Measurements from ENCODE around the gene CAPRIN1.
A peak's percentile ranks its signal among the peaks of the same experiment; 100 is the strongest.

Gene CAPRIN1

GRCh38 chr11:34049028-34049427, 2.5 kb upstream of the CAPRIN1 start:
- H3K79me2 ChIP-seq (ENCODE audit: insufficient read depth, low read length), result peaks cover 28% of the 10 kb centered on the region
- H3K9me2 ChIP-seq (replicated peaks; ENCODE audit: low read depth, low read length), result no peaks in the 10 kb centered on the region
- TF ChIP-seq EZH2phosphoT487 (IDR thresholded peaks at IDR 0.05; ENCODE audit: borderline replicate concordance) (no peak), CTCF (conservative IDR thresholded peaks at IDR 0.05; ENCODE audit: low read length) (no peak)
- no peaks in the 10 kb centered on the region for H3K9me3 ChIP-seq (ENCODE audit: insufficient read depth, low read depth, low read length)
- H3K4me2 ChIP-seq (ENCODE audit: low read depth, low read length, poor library complexity, severe bottlenecking), result no peak overlapping the region
- no peak overlapping the region for H3K9ac ChIP-seq (ENCODE audit: low read depth, low read length, poor library complexity, severe bottlenecking)
- H3K4me3 ChIP-seq (ENCODE audit: low read length, poor library complexity, severe bottlenecking), result no peak overlapping the region
- H4K20me1 ChIP-seq (ENCODE audit: insufficient read depth, low read length, poor library complexity, severe bottlenecking), result peaks cover 18% of the 10 kb centered on the region
- H3F3A ChIP-seq (ENCODE audit: low read depth), result peaks cover 15% of the 10 kb centered on the region; the same call in 1 of the 2 replicates
- peaks cover 11% of the 10 kb centered on the region for H3K4me1 ChIP-seq (ENCODE audit: insufficient read depth, low read length, poor library complexity, severe bottlenecking)
- H3K27me3 ChIP-seq (ENCODE audit: insufficient read depth, low read length, poor library complexity, severe bottlenecking), result peaks cover 11% of the 10 kb centered on the region
- 0 out of 2 replicates have a peak, but pooled peaks cover 9% of the 10 kb centered on the region for H3K36me3 ChIP-seq (ENCODE audit: insufficient read depth, low read length)
- H2AFZ ChIP-seq (ENCODE audit: low read length), result no peak overlapping the region

- Histone ChIP-seq H2AFZ (ENCODE audit: low read length) (peak overlapping the region; percentile 72), H3K4me3 (ENCODE audit: low read length, poor library complexity, severe bottlenecking) (peak overlapping the region; percentile 92), H3F3A (ENCODE audit: low read depth) (peaks cover 15% of the 10 kb centered on the region; the same call in 1 of the 2 replicates), H3K9me3 (ENCODE audit: insufficient read depth, low read depth, low read length) (no peaks in the 10 kb centered on the region), H3K4me2 (ENCODE audit: low read depth, low read length, poor library complexity, severe bottlenecking) (peak overlapping the region; percentile 86), H3K9me2 (replicated peaks; ENCODE audit: low read depth, low read length) (no peaks in the 10 kb centered on the region), H3K79me2 (ENCODE audit: insufficient read depth, low read length) (peaks cover 46% of the 10 kb centered on the region), H3K9ac (ENCODE audit: low read depth, low read length, poor library complexity, severe bottlenecking) (peak overlapping the region; percentile 98), H4K20me1 (ENCODE audit: insufficient read depth, low read length, poor library complexity, severe bottlenecking) (peaks cover 35% of the 10 kb centered on the region), H3K27me3 (ENCODE audit: insufficient read depth, low read length, poor library complexity, severe bottlenecking) (peaks cover 11% of the 10 kb centered on the region), H3K36me3 (ENCODE audit: insufficient read depth, low read length) (peaks cover 21% of the 10 kb centered on the region), H3K4me1 (ENCODE audit: insufficient read depth, low read length, poor library complexity, severe bottlenecking) (peaks cover 24% of the 10 kb centered on the region)
- TF ChIP-seq EZH2phosphoT487 (IDR thresholded peaks at IDR 0.05; ENCODE audit: borderline replicate concordance) (no peak), CTCF (conservative IDR thresholded peaks at IDR 0.05; ENCODE audit: low read length) (no peak)
Measured at GRCh38 chr11:34050581-34051348, 766 bp upstream of the CAPRIN1 start.

DNA sequence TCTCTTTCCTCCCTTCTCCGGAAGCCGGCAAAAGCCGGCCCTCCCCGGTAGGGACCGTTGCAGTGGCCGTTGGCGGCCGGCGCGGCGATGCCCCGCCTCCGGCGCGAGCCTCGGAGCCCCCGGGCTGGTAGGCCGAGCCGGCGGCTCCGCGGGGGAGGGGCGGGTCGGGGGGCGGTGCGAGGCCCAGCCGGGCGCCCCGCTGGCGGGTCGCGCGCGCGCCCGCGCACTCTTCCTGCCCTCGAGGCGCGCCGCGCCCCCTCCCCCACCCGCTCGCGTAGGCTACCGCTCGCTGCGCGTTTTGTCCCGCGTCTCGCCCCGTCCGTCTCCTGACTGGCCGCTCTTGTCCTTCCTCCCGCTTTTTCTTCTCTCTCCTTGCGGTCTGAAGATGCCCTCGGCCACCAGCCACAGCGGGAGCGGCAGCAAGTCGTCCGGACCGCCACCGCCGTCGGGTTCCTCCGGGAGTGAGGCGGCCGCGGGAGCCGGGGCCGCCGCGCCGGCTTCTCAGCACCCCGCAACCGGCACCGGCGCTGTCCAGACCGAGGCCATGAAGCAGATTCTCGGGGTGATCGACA, 591 bp downstream of the CAPRIN1 start:
- Histone ChIP-seq H3K9ac (ENCODE audit: low read depth, low read length, poor library complexity, severe bottlenecking) (peak overlapping the region; percentile 98), H3K4me2 (ENCODE audit: low read depth, low read length, poor library complexity, severe bottlenecking) (peak overlapping the region; percentile 81), H3F3A (ENCODE audit: low read depth) (peaks cover 15% of the 10 kb centered on the region; the same call in 1 of the 2 replicates), H3K36me3 (ENCODE audit: insufficient read depth, low read length) (peaks cover 24% of the 10 kb centered on the region), H2AFZ (ENCODE audit: low read length) (no peak overlapping the region), H3K4me3 (ENCODE audit: low read length, poor library complexity, severe bottlenecking) (peak overlapping the region; percentile 92), H3K9me3 (ENCODE audit: insufficient read depth, low read depth, low read length) (no peaks in the 10 kb centered on the region), H4K20me1 (ENCODE audit: insufficient read depth, low read length, poor library complexity, severe bottlenecking) (peaks cover 49% of the 10 kb centered on the region), H3K27me3 (ENCODE audit: insufficient read depth, low read length, poor library complexity, severe bottlenecking) (peaks cover 11% of the 10 kb centered on the region), H3K9me2 (replicated peaks; ENCODE audit: low read depth, low read length) (no peaks in the 10 kb centered on the region), H3K4me1 (ENCODE audit: insufficient read depth, low read length, poor library complexity, severe bottlenecking) (peaks cover 30% of the 10 kb centered on the region), H3K79me2 (ENCODE audit: insufficient read depth, low read length) (peaks cover 59% of the 10 kb centered on the region)
- TF ChIP-seq CTCF (conservative IDR thresholded peaks at IDR 0.05; ENCODE audit: low read length) (no peak), EZH2phosphoT487 (IDR thresholded peaks at IDR 0.05; ENCODE audit: borderline replicate concordance) (no peak)
